NK-92 (cell line): ENCODE results near the gene SLC35A2.
A peak's percentile ranks its signal among the peaks of the same experiment; 100 is the strongest.

ENCODE experiments used
- DNase-seq: peaks from one replicate; lab custom pipeline; 2025; ENCODE audit not compliant: unreplicated experiment; lab: John Stamatoyannopoulos, UW

SLC35A2 gene

DNA sequence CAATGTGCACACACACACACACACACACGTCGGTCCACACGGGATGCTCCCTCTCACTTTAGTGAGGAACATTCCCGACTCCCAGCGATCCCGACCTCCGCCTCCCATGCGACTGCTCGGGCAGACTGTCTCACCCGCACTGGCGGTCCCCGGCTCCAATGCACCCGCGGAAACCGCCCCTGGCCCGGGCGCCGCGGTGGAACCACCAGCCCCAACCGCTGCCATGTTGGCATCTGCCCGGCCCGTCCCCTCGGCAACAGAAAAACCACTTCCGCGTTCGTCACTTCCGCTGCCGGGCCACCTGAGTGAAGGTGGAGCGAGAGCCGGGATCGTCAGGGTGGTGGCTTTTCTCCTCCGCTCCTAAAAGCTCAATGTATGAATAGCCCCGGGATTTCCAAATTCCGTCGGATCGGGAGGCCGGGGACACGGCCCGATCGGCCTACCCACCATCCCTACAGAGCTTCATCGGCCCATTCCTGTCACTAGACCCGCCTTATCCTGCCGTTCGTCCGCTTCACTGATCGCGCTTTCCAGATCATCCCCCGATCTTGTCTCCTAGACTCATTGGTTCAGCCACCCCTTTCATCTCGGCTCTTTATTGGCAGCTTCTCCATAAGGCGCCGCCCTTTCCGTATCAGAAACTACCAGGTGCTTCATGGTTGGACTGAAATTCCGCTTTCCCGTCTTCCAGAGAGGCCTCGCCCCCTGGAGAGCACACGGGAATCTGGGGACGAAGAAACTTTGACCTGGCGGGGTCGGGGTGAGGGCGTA is at the start of gene SLC35A2:
TSS of gene SLC35A2 (minus strand) at position 235 of the 771 bp plus-strand sequence. CDS start at position 225, 10 bp downstream.
- peak; percentile 9 for DNase-seq

DNA sequence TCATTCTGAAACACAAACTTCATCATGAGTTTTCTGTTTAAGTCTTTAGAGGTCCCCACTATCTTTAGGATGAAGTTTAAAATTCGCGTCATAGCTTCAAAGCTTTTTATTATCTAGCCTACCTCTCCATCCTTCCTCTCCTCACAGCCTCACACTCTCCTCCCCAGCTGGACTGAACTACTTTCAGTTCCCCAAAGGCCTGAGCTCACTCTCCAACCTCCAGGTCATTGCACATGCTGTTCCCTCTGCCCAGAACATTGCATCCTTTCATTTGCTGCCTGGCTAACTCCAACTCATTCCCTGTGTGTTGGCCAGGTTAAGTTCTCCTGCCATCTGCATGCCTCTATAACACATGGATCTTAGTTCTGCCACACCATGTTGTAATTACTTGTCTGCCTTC is 48.8 kb upstream of the SLC35A2 start:
- no peak for DNase-seq

DNA sequence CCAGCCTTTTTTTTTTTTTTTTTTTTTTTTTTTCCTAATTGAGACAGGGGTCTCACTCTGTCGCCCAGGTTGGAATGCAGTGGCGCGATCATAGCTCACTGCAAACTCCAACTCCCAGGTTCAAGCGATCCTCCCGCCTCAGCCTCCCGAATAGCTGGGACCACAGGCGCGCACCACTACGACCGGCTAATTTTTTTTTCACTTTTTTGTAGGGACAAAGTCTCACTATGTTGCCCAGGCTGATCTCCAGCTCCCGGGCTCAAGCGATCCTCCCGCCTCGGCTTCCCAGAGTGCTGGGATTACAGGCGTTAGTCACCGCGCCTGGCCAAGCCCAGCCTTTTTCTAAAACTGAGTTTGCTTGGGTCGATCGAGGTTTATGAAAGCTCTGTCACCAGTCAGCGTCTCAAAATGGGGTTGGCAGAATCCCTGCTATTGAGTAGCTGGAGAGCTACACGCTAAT is 47.2 kb upstream of the SLC35A2 start:
- DNase-seq = no peak

DNA sequence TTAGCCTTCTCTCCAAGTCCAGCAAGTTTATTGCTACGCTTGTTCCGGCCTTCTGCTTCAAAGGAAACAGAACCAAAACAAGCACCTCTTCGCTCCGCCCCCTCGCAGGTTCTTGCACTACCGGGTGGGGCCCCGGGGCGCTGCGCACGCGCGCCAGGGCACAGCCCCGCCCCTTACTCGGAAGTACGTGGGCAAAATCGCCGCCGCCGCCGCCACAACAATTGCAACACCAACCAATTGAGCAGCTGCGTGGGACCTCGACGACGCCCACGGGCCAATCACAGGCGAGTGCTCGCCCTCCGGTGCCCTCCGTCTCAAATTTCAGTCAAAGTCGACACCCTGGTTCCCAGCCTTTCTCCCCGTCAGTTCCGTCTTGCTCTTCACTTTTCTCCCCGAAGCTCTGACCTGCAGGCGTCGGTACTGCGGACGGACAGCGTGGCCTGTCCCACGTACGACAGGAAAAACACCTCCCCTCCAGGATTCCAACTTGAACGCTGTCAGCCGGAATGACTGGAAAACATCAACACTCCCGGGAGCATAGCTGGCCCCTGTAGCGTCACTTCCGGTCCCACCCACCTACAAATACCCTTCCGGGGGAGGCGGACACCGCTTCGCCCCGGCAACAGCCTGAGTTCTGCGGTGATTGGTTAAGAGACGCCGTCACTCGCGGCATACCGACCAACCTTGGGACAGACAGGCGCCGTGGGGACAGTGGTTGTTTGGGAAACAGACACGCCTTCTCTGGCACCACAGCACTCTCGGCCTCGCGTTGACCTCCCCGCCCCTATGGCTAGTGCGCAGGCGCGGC is 46.6 kb upstream of the SLC35A2 start:
- DNase-seq = peak; percentile 62

DNA sequence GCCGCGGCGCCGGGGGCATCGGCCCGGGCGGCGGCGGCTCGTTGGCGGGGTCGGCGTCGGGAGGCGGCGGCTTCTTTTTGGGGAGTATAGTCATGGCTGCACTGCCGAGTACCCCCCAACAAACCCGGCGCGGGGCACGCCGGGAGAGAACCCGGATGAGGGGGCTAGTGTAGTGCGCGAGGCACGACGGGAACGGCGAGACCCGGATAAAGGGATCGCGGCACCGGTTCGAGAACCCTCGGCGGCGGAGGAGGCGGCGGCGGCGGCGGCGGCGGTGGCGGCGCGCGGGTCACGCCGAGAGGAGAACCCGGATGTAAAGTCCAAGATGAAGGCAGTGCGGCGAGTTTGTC is 46.0 kb upstream of the SLC35A2 start, which contains the start of gene OTUD5:
TSS of gene OTUD5 (minus strand) at position 131 of the 350 bp plus-strand sequence. CDS start at position 94, 37 bp downstream.
- DNase-seq = no peak

DNA sequence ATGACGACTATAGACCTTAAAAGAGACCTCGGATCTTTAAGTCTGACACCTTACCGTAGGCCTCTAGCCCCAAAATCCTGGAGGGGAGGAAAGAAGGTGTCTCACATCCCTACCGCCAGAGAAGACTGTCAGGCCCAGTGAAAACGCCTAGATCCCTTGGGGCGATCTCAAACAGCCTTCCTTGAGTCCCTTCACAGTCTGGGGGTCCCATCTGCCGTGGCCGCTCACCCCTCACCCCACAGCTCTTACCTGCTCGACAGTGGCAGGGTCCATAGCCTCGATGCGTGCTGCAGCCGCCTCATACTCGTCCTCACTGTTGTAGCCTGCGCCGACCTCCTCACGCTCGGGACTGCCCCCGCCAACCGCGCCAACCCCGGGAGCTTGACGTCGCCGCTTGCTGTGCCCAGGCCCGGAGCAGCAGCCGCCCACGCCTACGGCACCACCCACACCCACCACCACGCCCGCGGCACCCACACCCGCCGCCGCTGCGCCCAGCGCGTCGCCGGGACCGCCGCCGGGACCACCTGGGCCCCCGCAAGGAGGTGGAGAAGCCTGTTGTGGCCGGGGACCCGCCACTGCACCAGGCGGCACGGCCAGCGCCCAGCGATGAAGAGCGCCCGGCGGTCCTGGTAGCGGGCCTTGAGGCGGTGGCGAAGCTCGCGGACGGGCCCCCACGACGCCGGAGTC is 45.4 kb upstream of the SLC35A2 start:
- DNase-seq = no peak

DNA sequence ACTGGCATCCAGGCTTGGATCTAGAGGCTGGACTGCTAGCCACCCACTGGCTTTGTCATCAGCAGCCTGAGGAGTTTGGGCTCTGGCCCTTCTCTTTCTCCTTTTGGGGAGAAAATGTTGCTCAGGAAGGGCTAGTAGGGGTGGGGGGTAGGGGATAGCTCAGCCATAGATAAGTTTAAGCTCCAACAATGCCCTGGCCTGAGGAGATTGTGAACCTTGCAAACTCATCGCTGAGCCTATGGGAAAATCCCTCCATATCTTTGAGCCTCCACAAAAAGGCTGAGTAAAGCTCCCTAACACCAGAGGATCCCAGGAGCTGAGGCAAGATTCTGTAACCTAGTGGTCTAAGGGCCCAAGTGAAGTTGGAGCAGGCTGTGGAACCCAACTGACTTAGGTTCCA is 37.1 kb upstream of the SLC35A2 start:
- DNase-seq = no peak

DNA sequence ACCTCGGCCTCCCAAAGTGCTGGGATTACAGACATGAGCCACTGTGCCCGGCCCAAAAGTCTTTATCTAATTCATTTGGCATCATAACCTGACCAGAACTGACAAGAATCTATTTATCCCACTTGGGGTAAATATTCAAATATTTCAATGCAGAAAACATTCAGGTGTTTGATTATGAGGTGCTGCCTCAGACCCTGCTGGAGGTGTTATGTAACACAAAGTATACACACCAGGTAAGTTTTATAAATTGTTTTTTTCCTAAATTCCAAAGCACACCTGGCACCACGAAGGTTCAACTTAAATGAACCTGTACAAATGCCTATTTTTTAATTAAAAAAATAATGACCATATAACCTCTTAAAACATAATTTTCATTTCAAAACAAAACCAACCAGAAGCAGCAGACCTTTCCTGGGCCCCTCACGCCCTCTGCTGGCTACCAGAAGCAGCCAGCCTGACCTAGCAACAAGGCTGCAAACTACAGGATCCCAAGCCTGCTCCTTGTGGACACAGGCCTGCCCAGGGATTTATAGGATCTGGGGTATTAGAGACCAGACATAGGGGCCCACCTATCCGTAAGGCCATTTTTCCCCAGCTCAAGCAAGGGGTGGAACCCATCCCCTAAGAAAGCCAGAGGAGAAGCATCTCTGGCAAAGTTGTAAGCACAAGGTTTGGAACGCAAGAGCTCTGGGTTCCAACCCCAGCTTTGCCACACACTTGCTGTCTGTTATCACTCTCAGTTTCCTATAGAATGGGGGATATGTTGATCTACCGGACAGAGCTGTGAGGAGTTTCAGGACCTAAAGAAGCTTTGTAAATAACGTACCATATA is 34.3 kb upstream of the SLC35A2 start:
- DNase-seq = no peak

DNA sequence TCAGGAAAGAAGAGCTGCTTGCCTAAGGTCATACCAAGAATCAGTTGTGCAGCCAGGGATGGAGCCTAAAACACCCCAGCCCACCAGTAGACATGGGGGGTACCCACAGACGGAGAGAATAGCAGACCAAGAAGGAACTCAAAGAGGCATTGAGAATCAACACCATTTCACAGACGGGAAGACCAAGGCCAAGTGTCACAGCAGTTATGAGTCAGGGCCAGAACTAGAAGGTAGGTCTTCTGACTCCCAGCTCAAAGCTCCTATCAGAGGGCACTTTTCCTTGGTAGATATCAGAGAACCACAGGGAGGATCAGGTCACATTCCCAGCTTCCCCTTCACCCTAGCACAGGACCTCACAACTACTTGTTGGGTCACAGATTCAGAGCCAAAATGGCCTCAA is 31.4 kb upstream of the SLC35A2 start:
- no peak for DNase-seq

DNA sequence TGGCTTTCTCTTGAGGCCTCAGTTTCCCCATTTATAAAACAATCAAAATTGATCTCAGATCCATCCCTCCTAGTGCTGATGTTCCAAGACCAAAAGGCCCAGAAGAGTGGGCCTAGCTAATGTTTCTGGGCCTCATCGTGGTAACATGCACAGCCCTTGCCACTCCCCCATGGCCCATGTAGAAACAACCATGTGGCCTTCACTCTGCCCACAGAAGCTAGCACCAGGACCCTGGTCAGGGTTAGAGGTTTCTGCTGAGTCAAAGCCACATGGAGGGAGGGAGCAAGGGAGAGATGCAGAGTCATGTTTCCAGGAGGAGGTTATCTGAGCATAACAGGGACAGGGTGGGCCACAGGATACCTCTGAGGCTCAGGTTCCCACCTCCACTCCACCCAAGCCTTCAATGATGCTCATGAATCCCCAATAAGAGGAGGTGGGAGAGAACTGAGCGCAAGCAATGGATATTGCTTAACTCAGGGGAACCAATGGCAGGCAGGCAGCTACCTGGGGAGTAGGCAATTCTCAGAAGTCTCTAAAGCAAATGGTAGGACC is 29.0 kb upstream of the SLC35A2 start:
- DNase-seq = no peak

DNA sequence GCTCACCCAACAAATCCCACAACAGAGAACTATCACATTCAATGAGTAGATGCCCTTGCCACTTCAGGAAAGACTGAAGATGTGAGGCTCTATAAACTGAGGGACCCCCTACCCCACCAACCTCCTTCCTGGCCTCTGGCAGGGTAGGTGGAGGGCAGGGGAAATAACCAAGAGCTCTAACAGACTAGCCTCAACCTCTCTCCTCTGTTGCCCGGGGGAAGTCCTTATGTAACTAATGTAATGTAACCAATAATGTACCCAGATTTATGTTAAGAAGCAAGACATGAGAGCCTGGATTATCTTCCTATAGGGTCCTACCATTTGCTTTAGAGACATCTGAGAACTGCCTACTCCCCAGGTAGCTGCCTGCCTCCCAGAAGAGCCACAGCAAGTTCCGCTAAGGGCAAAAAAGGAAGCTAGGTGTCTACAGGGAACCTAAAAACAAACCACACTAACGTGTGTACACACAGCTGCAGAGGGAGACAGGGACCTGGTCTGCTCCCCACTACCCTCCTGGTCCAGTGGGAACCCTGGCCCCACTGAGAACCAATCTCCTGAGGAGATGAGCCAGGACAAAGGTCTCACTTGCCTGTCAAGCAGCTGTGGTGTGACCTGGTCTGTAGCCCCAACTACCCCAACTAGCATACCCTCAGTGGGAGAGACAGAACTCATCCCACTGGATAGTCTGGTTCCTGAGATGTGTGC is 28.2 kb upstream of the SLC35A2 start:
- DNase-seq = no peak

DNA sequence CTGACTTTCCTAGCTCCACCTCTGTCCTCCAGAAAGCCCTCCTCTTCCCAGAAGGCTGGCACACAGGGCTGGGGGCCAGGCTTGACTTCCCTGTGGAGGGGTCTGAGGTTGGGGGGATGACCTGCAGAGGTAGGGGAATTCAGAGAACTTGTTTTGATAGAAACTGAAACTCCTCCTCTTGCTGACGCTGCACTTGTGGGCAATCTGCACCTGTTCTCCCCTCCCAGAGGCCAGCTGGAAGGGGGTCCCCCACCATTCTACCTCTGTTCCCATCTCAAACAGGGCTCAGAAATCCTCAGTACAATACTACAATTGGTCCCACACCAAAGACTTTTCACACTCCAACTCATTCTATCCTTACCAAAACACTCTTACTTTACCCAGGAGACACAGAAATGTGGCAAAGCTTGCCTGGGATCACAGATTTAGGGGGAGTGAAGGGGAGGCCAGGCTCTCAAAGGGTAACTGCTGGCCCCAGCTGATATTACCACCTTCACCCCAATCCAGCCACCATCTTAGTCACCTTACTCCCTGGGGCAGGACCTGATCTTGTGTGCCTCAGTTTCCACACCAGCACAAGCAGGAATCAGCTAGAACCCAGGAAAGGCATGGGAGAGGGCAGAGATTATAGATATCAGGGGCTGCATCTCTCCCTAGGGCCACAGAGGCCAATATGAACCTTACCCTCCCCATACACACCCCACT is 27.4 kb upstream of the SLC35A2 start:
- DNase-seq = peak; percentile 2

DNA sequence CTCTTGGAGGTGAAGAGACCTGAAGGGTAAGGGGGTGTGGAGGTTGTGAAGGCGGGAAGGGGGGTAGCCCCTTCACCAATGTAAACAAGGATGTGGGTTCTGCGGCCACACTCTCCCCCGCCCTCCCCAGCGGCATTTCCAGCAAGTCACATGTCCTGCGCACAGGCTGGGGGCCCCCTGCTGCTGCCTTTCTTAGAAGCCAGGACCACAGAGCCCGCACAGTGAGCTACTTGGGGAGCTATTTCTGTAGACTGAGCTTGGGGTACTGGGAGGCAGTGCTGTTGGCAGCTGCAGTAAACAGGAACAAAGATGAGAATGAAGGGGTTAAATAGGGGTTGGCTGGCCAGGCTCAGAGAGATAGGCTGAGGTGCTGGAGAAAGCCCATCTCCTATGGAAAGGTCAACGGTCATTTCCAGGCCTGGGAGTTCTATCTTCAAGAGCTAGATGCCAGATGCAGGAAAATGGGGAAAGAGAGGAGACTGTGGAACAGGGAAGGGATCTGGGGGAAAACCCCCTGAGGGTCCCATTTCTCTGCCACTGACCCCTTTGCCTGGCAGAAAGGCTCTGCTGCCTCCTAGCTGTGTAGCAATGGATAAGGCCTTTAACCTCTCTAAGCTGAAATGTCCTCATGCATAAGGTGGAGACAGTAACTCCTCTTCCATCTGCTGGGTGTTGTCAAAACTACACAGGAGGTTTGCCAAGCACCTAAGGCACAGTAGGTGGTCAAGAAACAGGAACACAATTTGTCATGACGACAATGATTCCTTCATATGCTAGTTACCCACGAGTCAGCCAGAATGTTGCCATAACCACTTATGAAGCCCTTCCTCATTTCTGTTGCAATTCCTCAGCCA is 25.8 kb upstream of the SLC35A2 start:
- DNase-seq = peak; percentile 22

DNA sequence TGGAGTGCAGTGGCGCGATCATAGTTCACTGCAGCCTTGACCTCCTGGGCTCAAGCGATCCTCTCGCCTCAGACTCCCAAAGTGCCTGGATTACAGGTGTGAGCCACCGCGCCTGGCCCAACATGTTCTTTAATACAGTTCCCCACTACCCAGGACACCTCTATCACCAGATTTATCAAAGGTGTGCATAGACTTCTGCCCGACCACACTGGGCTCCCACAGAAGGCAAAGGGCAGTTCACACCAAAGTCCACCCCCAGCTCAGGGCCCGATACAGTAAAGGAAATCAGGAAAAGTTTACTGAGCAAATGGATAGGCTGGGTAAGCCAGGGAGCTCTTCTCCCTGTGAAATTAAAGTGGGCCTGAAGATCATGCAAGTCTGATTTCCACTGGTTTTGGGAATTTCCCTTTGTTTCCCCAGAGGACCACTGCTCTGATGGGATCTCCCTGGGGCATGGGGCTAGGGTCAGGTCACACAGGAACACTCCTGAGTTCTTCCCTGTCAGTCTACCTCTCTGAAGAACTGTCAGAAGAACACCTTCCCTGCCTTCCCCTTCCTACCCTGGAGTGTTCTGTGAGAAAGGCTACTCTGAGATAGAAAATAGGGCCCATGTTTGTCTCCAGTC is 25.1 kb upstream of the SLC35A2 start:
- no peak for DNase-seq

DNA sequence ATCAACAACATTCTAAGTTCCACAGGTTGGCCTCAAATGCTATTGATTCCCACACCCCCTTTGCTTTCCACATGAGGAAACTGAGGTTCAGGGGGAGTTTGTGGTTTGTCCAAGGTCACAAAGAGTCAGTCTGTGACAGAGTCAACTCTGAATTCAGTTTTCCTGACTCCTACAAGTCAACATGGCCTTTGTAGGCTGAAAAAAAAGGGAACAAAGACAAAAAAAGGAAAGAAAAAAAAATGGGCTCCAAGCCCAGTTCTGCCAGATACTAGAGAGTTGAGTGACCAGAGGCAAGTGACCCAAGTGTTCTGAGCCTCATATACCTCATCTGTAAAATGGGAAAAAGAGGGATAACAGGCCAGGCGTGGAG is 23.8 kb upstream of the SLC35A2 start:
- no peak for DNase-seq

DNA sequence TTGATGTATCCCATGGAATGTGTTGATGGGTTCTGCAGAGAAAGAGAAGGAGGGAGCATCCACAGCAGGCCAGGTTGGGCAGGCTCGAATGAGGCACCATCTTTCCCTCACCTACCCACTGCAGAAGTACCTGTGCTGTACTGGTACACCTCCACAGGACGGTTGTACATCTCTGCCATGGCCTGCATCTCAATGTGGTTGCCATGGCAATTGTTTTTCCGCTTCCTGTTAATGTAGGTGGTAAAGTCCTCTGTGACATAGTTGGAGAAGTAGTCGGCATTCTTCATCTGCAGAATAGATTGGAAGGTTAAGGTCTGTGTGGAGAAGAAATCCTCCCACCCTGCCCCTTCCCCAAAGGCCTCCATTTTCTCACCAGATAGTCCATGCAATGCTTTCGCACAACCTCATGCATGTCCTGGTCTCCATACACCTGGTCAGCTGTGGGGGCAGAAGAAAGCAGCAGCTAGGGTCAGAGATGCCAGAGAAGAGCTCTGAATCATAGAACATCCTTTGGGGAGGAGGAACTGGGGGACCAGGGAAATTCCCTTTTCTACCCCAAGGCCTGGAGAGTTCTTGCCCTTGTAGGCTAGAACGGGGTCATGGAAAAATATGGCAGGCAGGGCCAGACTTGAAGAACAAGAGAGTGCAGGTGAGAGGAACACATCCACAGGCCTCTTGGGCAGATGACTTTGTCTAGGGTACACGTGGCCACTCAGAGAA is 23.3 kb upstream of the SLC35A2 start:
- DNase-seq = no peak

DNA sequence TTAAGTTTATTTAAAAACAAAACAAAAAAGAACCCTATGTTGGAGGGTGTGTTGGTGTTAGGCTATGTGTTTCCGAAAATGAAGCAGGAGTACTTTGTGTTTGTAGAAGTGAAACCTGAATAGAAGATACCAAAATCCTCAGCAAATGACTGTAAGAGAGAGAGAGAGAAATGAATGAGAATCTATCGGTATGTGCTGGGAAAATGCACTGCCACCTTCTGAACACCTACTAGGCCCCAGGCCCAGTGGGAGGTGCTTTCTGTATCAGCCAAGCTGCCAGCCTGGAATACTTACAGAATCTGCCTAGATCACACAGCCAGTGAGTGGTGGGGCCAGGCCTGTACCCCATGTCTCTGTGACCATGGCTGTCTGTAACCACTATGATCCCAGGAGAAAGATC is 22.3 kb upstream of the SLC35A2 start:
- DNase-seq = no peak
